Hepatocyte (in vitro differentiated cells): ENCODE measurements around the gene PNCK.
"Not testable (repeated sequence)": the region's sequence is repeated elsewhere in the genome, so short reads cannot be mapped to it uniquely, and the experiment has no call there.

ENCODE experiments used
- CTCF ChIP-seq: fragments of 200-600 bp; sonication (generic); IDR thresholded peaks from 2 replicates; pipeline ENCODE4 v1.5.1; 2016; ENCODE audit warnings: antibody characterized with exemption, mild to moderate bottlenecking; ENCODE audit not compliant: poor library complexity
- EZH2 ChIP-seq: fragments of 200-600 bp; sonication (generic); IDR thresholded peaks from 2 replicates; pipeline ENCODE4 v1.6.1; 2016; ENCODE audit warnings: antibody characterized with exemption, mild to moderate bottlenecking, borderline replicate concordance
- EZH2phosphoT487 ChIP-seq: fragments of 200-600 bp; sonication (generic); IDR thresholded peaks from one replicate; pipeline ENCODE4 v1.6.1; 2018; ENCODE audit warnings: antibody characterized with exemption, mild to moderate bottlenecking, low read depth, moderate library complexity; ENCODE audit not compliant: unreplicated experiment, severe bottlenecking

GRCh38 chrX:153691032-153691827, 17.6 kb upstream of the PNCK start:
- not testable (repeated sequence) for TF ChIP-seq EZH2, CTCF, EZH2phosphoT487
